ENCODE results near the gene CCDC121.

- TF ChIP-seq CTCF (IDR thresholded peaks at IDR 0.05 in 4 of 5, conservative IDR thresholded peaks at IDR 0.05 in 1 of 5) (no peak), POLR2A (IDR thresholded peaks at IDR 0.05) (no peak)
Observed at GRCh38 chr2:27653397-27653796, 24.6 kb upstream of the CCDC121 start.
